ENCODE results near the gene CCDC61. TPM values are rescaled to one million over a fixed set of nuclear protein-coding genes. Genes with fewer than 3 reads are reported as not detected.

CCDC61 gene
- total and polyA plus RNA-seq, 2 of the 8 experiments (the other 6 are each of a cell fraction or from before 2014, with no cell fraction given): 7.8 to 17.4 TPM

DNA sequence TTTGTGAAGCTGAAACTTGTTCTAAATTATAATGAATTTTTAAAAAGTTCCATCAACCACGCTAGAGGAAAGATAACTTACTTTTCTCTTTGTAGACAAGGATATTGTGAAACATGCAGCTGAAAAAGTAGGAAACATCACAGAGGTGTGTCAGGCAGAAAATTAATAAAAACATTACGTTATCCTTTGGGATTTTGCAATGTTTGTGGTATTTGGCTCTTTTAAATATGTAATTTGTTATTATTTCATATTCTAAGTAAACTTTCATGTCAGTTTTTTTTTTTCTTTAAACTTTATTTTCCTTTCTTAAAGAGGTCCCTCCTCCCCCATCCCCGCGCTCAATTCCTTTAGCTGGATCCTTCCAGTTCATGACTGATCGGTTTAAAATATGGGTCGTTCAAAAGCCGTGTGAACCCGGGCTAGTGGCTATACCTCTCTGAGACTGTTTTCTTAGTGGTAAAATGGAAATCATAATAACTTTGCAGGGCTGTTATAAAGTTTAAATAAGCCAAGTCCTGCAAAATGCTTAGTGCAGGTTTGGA, 740 bp upstream of the CCDC61 start:
- H2AFZ ChIP-seq (ENCODE audit: low read length): peak overlapping the region; percentile 79; the same call in 1 of the 2 replicates
- H3K9me3 ChIP-seq (ENCODE audit: insufficient read depth in 2 of 2, low read depth in 1 of 2, low read length in 1 of 2): no peaks in the 10 kb centered on the region
- H2BK120ac ChIP-seq (replicated peaks; ENCODE audit: low read depth, low read length): no peak overlapping the region
- no peak overlapping the region for H2BK12ac ChIP-seq (ENCODE audit: low read depth, low read length)
- no peak overlapping the region for H3K14ac ChIP-seq (ENCODE audit: insufficient read length)
- no peak overlapping the region for H4K91ac ChIP-seq (replicated peaks; ENCODE audit: insufficient read length, low read length)
- no peak overlapping the region for H2BK5ac ChIP-seq (ENCODE audit: low read depth, low read length)
- no peak overlapping the region for H4K8ac ChIP-seq (ENCODE audit: extremely low read depth, insufficient read depth, low read length)
- no peak overlapping the region for H3K18ac ChIP-seq (ENCODE audit: extremely low read depth, low read length)
- no peak for TF ChIP-seq SP2 (IDR thresholded peaks at IDR 0.05; ENCODE audit: low read length)
- no peak overlapping the region for H2AK5ac ChIP-seq (ENCODE audit: low read depth, low read length)
- H3K79me1 ChIP-seq (ENCODE audit: low read depth, low read length): peaks cover 5% of the 10 kb centered on the region; the same call in 1 of the 2 replicates
- H3K4me3 ChIP-seq (ENCODE audit: extremely low read depth in 1 of 4, insufficient read depth in 2 of 4, low read depth in 3 of 4, low read length in 4 of 4): peak overlapping the region; percentile 52 to 69 (median 61); a peak in 7 of 8 replicates
- H3K36me3 ChIP-seq (ENCODE audit: control insufficient read depth in 2 of 4, insufficient read depth in 4 of 4, low read length in 3 of 4): 0 out of 8 replicates have a peak, but pooled peaks cover 0 to 6% (median 0%) of the 10 kb centered on the region in 4 experiments
- no peak overlapping the region for H2BK15ac ChIP-seq (ENCODE audit: low read length)
- H3K23me2 ChIP-seq (ENCODE audit: low read depth, low read length): peaks cover 3% of the 10 kb centered on the region
- peaks cover 0 to 6% (median 4%) of the 10 kb centered on the region in 4 experiments; a peak in 5 of 7 replicates for H3K4me1 ChIP-seq (replicated peaks in 1 of 4; ENCODE audit: control insufficient read depth in 3 of 4, insufficient read depth in 4 of 4, low read length in 3 of 4)
- ChIA-PET POLR2A (ENCODE audit: partially characterized antibody) (interaction anchor here (0.6 to 1.8 kb wide), 7 partner anchors 9 to 108 kb away, joined by 3 to 9 read pairs (median 3); partner anchors contain the start of gene NOVA2), CTCF (ENCODE audit: partially characterized antibody) (interaction anchor here (0.6 to 1.7 kb wide), 7 partner anchors 11 to 134 kb away, joined by 3 to 5 read pairs (median 4); no protein-coding TSS in a partner anchor)
- no peak for FAIRE-seq
- 25% methylated on average over 8 of the region's 8 CpGs; no CpG with 5 or more reads in 1 of the 2 experiments for WGBS, 2 experiments (ENCODE audit: extremely low coverage in 1 of 2, insufficient coverage in 1 of 2, insufficient read length in 1 of 2, insufficient replicate concordance in 2 of 2, low coverage in 1 of 2, low lambda C conversion rate in 2 of 2, missing lambda C conversion rate in 1 of 2)
- H3K79me2 ChIP-seq (ENCODE audit: control insufficient read depth in 1 of 2, insufficient read depth in 2 of 2, low read length in 2 of 2): peaks cover 0 to 9% of the 10 kb centered on the region in 2 experiments; a peak in 2 of 4 replicates
- no peaks in the 10 kb centered on the region for H4K20me1 ChIP-seq (replicated peaks in 1 of 2; ENCODE audit: control insufficient read depth in 1 of 2, insufficient read depth in 2 of 2, low read length in 2 of 2)
- peak overlapping the region in 2 of 4 experiments; percentile 20 to 64; a peak in 4 of 7 replicates for H3K9ac ChIP-seq (replicated peaks in 1 of 4; ENCODE audit: extremely low read depth in 1 of 4, low read depth in 3 of 4, low read length in 3 of 4)
- no peak overlapping the region for H3K23ac ChIP-seq (ENCODE audit: insufficient read length)
- H3K4me2 ChIP-seq (ENCODE audit: insufficient read depth in 1 of 2, low read depth in 2 of 2, low read length in 2 of 2): peak overlapping the region; percentile 65 to 95
- H3K27me3 ChIP-seq (replicated peaks in 1 of 4; ENCODE audit: control insufficient read depth in 3 of 4, extremely low read depth in 1 of 4, insufficient read depth in 3 of 4, low read length in 3 of 4): no peaks in the 10 kb centered on the region
- H3K4ac ChIP-seq (replicated peaks; ENCODE audit: insufficient read length, low read depth, low read length): no peak overlapping the region
- DNase-seq (ENCODE audit: low read depth in 1 of 2, low spot score in 2 of 2): no peak
- H3K56ac ChIP-seq (replicated peaks; ENCODE audit: insufficient read length, low read depth, low read length): no peak overlapping the region
- H4K5ac ChIP-seq (ENCODE audit: insufficient read length, low read depth, low read length): no peak overlapping the region
- H3K27ac ChIP-seq (ENCODE audit: low read depth, low read length): no peak overlapping the region
- no peak overlapping the region for H2BK20ac ChIP-seq (ENCODE audit: low read length)

All from H1 (cell line).